Thoracic aorta (tissue), 2 donors: Measurements from ENCODE around the gene TUBB3. TPM values are rescaled to one million over a fixed set of nuclear protein-coding genes. Genes with fewer than 3 reads are reported as not detected.

ENCODE experiments used
- ATAC-seq: fragments of 150-250 bp; one replicate; pipeline ENCODE4 v1.8.0; 2017; ENCODE audit warnings: low read depth; ENCODE audit not compliant: insufficient number of reproducible peaks, low FRiP score
- DNase-seq: peaks from one replicate; pipeline ENCODE4 v3.0.0-alpha.2; 2020; ENCODE audit warnings: low spot score
- H3K27ac ChIP-seq, 2 donors: fragments of 200-600 bp; sonication (generic); 1 replicate in 1 of 2; 2 replicates in 1 of 2; pipeline ENCODE4 v1.5.1; 2016; ENCODE audit warnings: mild to moderate bottlenecking in 2 of 2, moderate library complexity in 2 of 2
- H3K27me3 ChIP-seq: fragments of 200-600 bp; sonication (generic); replicated peaks from 2 replicates; pipeline ENCODE4 v1.6.0; 2016; ENCODE audit warnings: mild to moderate bottlenecking; ENCODE audit not compliant: insufficient read depth
- H3K36me3 ChIP-seq: fragments of 200-600 bp; sonication (generic); one replicate; pipeline ENCODE4 v1.5.1; 2016
- H3K4me1 ChIP-seq, 2 donors: fragments of 200-600 bp; sonication (generic); 1 replicate in 1 of 2; 2 replicates in 1 of 2; pipeline versions ENCODE4 v1.5.1 to v1.6.0; 2016; ENCODE audit warnings: low read depth in 2 of 2, mild to moderate bottlenecking in 1 of 2; ENCODE audit not compliant: control insufficient read depth in 1 of 2
- H3K4me3 ChIP-seq: fragments of 200-600 bp; sonication (generic); 2 replicates; pipeline ENCODE4 v1.5.1; 2016; ENCODE audit warnings: mild to moderate bottlenecking
- H3K9me3 ChIP-seq: fragments of 200-600 bp; sonication (generic); 2 replicates; pipeline ENCODE4 v1.5.1; 2016
- total RNA-seq, 2 donors: library from RNA; depleted of rRNA; stranded (reverse); fragments of >200 nt; gene quantifications; one replicate each; pipeline versions ENCODE4 v1.1.0 to v1.2.3, GENCODE V29; 2016
- TF ChIP-seq, protein P1 (sequence below): fragments of 200-600 bp; sonication (generic); IDR thresholded peaks from one replicate; pipeline ENCODE4 v1.5.1; 2019; ENCODE audit warnings: antibody characterized with exemption

Gene TUBB3
- total RNA-seq, 2 donors from 2014 or later, result 4.2 to 18.0 TPM

DNA sequence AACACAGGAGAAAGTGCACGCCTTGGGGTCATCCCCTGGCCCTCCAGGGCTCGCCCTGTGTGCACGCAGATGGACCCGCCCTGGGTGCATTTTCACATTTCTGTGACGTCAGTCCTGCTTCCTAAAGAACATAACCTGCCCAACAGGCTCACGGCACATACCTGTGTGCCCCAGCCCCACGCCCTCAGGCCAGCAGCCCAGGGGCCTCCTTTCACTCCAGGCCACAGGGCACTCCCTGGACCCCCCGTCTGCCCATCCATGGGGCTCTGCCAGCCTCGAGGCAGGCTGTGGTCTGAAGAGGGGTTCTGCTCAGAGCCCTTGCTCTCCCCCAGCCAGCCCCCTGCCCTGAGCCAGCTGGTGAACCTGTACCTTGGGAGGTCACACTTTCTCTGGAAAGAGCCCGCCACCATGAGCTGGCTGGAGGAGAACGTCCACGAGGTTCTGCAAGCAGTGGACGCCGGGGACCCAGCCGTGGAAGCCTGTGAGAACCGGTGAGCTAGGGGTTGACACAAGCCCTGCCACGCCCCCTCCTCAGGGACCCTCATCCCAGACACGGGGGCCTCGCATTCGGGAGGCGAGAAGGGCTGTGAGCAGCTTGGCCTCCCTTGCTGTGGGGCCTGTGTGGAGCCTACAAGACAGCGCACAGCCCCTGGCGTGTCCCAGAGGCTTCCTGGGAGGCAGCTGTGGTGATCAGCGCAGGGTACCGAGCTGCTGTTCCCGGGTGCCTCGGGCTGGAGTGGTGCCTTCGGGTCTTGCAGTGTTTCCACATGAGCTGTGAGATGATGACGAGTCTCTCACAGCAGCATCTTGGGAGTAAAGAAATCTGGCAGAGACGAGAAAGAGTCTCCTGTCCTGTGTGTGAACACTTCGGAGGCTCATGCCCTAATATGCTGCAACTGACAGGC, 18.3 kb upstream of the TUBB3 start:
- peaks cover 55% of the 10 kb centered on the region for H3K36me3 ChIP-seq
- H3K27ac ChIP-seq, result no peak overlapping the region
- no peaks in the 10 kb centered on the region for H3K27me3 ChIP-seq
- H3K4me1 ChIP-seq, result no peaks in the 10 kb centered on the region
- ATAC-seq (no peak), DNase-seq (no peak)
- no peaks in the 10 kb centered on the region for H3K9me3 ChIP-seq
- H3K4me3 ChIP-seq, result no peak overlapping the region
- TF ChIP-seq, protein P1, sequence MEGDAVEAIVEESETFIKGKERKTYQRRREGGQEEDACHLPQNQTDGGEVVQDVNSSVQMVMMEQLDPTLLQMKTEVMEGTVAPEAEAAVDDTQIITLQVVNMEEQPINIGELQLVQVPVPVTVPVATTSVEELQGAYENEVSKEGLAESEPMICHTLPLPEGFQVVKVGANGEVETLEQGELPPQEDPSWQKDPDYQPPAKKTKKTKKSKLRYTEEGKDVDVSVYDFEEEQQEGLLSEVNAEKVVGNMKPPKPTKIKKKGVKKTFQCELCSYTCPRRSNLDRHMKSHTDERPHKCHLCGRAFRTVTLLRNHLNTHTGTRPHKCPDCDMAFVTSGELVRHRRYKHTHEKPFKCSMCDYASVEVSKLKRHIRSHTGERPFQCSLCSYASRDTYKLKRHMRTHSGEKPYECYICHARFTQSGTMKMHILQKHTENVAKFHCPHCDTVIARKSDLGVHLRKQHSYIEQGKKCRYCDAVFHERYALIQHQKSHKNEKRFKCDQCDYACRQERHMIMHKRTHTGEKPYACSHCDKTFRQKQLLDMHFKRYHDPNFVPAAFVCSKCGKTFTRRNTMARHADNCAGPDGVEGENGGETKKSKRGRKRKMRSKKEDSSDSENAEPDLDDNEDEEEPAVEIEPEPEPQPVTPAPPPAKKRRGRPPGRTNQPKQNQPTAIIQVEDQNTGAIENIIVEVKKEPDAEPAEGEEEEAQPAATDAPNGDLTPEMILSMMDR, result no peak

DNA sequence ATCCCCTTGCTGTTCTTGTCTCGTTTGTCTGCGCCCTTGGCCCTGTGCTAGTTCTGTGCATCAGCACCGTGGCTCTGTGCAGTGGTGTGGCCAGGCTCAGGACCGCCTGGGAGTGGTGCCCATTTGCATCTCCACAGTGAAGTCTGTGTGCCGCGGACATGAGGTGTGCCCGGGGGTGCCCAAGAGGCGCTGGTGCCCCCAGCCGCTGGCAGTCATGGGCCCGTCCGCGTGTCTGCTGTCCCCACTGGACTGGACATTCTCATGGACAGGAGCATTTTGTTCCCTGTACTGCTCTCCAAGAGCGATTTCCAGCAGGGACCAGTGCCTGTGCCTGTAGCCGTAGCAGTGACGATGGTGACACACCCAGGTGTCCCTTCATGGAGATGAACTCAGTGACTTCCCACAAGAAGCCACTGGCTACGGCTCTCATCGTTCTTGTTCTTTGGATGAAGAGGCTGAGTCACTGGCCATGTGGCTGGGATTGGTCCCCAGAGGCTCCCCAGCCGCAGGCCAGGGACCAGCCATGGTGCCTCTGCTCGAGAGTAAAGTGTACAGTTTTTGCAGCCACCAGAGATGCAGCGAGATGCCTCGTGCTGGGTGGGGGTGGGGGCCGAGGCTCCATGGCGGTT, 17.5 kb upstream of the TUBB3 start:
- Histone ChIP-seq H3K27ac (no peak overlapping the region), H3K36me3 (peaks cover 50% of the 10 kb centered on the region)
- no peak for ATAC-seq

DNA sequence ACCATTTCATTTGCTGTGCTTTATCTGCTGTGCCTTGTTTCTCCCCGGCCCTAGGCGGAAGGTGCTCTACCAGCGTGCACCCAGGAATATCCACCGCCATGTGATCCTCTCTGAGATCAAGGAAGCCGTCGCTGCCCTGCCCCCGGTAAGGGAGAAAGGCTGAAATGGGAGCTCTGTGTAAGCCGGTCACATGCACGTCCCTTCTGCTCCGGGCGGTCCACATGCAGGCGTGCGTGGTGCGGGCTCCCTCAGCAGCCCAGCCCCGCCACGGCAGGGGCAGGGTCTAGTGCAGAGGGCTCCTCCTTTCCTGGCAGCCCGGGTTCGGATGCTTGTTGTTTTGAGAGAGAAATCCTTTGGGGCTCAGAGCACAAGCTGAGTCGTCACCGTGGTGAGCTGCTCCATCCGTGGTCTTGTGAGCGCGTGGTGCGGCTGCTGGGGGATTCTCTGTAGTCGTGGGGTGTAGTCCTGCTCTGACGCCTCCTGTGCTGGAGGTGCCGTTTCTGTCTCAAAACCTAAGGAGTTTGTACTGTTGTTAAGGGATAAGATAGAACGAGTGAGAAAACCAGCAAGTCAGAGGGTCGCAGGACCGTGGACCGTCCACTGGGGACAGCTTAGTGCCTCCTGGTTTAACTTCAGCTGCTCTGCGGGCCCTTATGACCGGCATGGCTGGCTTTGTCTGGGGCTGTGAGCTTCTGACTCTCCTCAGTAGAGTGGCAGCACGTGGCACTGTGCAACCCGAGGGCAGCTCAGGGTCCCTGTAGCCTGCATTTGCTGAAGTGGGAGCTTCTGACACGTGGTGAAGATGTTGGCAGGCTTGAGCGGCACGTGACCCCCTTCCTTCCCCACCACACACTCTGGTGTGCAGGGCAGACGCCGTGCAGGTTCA, 16.8 kb upstream of the TUBB3 start:
- TF ChIP-seq, protein P1, result no peak

More for the DNA sequence above, 17.5 kb upstream of the TUBB3 start:
- no peaks in the 10 kb centered on the region for H3K9me3 ChIP-seq
- H3K4me1 ChIP-seq, result no peaks in the 10 kb centered on the region
- no peaks in the 10 kb centered on the region for H3K27me3 ChIP-seq
- DNase-seq, result no peak
- no peak overlapping the region for H3K4me3 ChIP-seq
- TF ChIP-seq, protein P1, result no peak

DNA sequence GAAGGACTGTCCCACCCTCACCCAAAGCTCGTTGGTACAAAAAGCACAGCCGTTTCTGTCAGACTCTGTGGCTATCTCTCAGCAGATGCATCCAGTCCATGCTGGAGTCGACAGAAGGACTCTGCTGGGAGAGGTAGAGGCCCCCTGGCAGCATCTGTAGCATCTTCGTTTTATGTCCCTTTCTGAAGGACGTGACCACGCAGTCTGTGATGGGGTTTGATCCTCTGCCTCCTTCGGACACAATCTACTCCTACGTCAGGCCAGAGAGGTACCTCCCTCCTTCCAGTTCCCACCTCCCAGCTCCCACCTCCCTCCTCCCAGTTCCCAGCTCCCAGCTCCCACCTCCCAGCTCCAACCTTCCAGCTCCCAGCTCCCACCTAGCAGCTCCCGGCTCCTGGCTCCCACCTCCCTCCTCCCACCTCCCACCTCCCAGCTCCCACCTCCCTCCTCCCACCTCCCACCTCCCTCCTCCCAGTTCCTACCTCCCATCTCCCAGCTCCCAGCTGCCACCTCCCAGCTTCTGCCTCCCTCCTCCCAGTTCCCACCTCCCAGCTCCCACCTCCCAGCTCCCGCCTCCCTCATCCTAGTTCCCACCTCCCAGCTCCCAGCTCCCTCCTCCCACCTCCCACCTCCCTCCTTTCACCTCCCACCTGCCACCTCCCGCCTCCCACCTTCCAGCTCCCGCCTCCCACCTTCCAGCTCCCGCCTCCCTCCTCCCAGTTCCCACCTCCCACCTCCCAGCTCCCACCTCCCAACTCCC, 15.9 kb upstream of the TUBB3 start:
- H3K4me3 ChIP-seq, result no peak overlapping the region
- TF ChIP-seq, protein P1, result no peak
- H3K4me1 ChIP-seq, result no peaks in the 10 kb centered on the region
- no peak overlapping the region for H3K27ac ChIP-seq
- no peaks in the 10 kb centered on the region for H3K27me3 ChIP-seq
- peaks cover 49% of the 10 kb centered on the region for H3K36me3 ChIP-seq
- H3K9me3 ChIP-seq, result no peaks in the 10 kb centered on the region
- DNase-seq, result no peak
- no peak for ATAC-seq

More for the DNA sequence above, 16.8 kb upstream of the TUBB3 start:
- no peaks in the 10 kb centered on the region for H3K9me3 ChIP-seq
- no peaks in the 10 kb centered on the region for H3K27me3 ChIP-seq
- H3K36me3 ChIP-seq, result peaks cover 48% of the 10 kb centered on the region
- no peaks in the 10 kb centered on the region for H3K4me1 ChIP-seq
- DNase-seq (no peak), ATAC-seq (no peak)
- no peak overlapping the region for H3K4me3 ChIP-seq
- H3K27ac ChIP-seq, result no peak overlapping the region
